Peyer's patch (tissue), 4 donors: Measurements from ENCODE around the gene NEU4.

Experiments used
- CTCF ChIP-seq, 6 experiments: fragments of 450-650 bp in 4 of 6; fragments of 200-600 bp in 2 of 6; sonication (generic) in 1 of 6; IDR thresholded peaks; one replicate each; pipeline ENCODE4 v1.5.1; 2017 to 2019; ENCODE audit warnings: antibody characterized with exemption in 6 of 6, mild to moderate bottlenecking in 3 of 6, moderate library complexity in 1 of 6
- POLR2A ChIP-seq, 2 donors: fragments of 450-650 bp; IDR thresholded peaks; one replicate each; pipeline ENCODE4 v1.5.1; 2017; ENCODE audit warnings: antibody characterized with exemption in 2 of 2, mild to moderate bottlenecking in 2 of 2, moderate library complexity in 2 of 2

GRCh38 chr2:241864168-241864849, 55.3 kb downstream of the NEU4 start:
- TF ChIP-seq CTCF (IDR thresholded peaks at IDR 0.05) (no peak), POLR2A (IDR thresholded peaks at IDR 0.05) (no peak)
